ENCODE results near the gene MAPK6. TPM values are rescaled to one million over a fixed set of nuclear protein-coding genes. Genes with fewer than 3 reads are reported as not detected.

The MAPK6 gene
- total RNA-seq, 2 donors from 2014 or later, result 80.2 to 81.6 TPM

DNA sequence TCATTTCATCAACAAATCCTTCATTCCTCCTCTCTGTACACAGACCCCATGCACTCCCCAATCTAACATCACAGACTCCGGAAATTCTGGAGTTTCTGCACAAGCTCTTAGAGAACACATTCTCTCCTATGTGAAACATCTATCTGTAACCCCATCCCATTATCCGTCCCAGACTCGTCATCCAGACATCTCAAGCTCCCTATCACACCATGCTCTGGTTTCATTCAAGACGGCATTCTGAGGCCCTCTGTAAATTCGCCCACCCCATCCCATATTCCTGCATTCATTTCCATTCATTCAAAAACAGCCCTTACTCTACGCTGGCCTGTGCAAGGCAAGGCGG is 48.0 kb upstream of the MAPK6 start:
- peaks cover 8% of the 10 kb centered on the region for H3K9me3 Mint-ChIP-seq
- peaks cover under 1% of the 10 kb centered on the region for H3K36me3 ChIP-seq (ENCODE audit: control insufficient read depth, insufficient read depth, low read length)
- peak overlapping the region; percentile 98 for H3K27ac Mint-ChIP-seq
- peaks cover 2% of the 10 kb centered on the region for H3K4me1 ChIP-seq (ENCODE audit: control insufficient read depth, insufficient read depth, low read length)
- 0 to 1% methylated on average over 4 to 7 of the region's 7 CpGs for WGBS, 2 experiments (ENCODE audit: insufficient coverage in 1 of 2, insufficient read length in 1 of 2)
- peak overlapping the region; percentile 95 for H3K4me3 ChIP-seq (ENCODE audit: low read length)
- H3K4me3 Mint-ChIP-seq, result peak overlapping the region; percentile 97
- peaks cover 15% of the 10 kb centered on the region for H3K9me3 ChIP-seq (ENCODE audit: control insufficient read depth, low read length)
- no peaks in the 10 kb centered on the region for H3K27me3 Mint-ChIP-seq (ENCODE audit: insufficient read depth)
- no peaks in the 10 kb centered on the region for H3K27me3 ChIP-seq (ENCODE audit: control insufficient read depth, insufficient read depth, low read length, poor library complexity, severe bottlenecking)
- peak overlapping the region; percentile 62 for H3K9ac ChIP-seq (ENCODE audit: extremely low read depth, low read length, poor library complexity, severe bottlenecking)
- TF ChIP-seq, protein P1, sequence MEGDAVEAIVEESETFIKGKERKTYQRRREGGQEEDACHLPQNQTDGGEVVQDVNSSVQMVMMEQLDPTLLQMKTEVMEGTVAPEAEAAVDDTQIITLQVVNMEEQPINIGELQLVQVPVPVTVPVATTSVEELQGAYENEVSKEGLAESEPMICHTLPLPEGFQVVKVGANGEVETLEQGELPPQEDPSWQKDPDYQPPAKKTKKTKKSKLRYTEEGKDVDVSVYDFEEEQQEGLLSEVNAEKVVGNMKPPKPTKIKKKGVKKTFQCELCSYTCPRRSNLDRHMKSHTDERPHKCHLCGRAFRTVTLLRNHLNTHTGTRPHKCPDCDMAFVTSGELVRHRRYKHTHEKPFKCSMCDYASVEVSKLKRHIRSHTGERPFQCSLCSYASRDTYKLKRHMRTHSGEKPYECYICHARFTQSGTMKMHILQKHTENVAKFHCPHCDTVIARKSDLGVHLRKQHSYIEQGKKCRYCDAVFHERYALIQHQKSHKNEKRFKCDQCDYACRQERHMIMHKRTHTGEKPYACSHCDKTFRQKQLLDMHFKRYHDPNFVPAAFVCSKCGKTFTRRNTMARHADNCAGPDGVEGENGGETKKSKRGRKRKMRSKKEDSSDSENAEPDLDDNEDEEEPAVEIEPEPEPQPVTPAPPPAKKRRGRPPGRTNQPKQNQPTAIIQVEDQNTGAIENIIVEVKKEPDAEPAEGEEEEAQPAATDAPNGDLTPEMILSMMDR (conservative IDR thresholded peaks at IDR 0.05), result no peak
- peak overlapping the region; percentile 89 for H3K27ac ChIP-seq (ENCODE audit: low read depth, low read length)
- peaks cover 12% of the 10 kb centered on the region for H3K4me1 Mint-ChIP-seq
- DNase-seq, result no peak
- peaks cover 23% of the 10 kb centered on the region for H3K36me3 Mint-ChIP-seq (ENCODE audit: low read depth)

DNA sequence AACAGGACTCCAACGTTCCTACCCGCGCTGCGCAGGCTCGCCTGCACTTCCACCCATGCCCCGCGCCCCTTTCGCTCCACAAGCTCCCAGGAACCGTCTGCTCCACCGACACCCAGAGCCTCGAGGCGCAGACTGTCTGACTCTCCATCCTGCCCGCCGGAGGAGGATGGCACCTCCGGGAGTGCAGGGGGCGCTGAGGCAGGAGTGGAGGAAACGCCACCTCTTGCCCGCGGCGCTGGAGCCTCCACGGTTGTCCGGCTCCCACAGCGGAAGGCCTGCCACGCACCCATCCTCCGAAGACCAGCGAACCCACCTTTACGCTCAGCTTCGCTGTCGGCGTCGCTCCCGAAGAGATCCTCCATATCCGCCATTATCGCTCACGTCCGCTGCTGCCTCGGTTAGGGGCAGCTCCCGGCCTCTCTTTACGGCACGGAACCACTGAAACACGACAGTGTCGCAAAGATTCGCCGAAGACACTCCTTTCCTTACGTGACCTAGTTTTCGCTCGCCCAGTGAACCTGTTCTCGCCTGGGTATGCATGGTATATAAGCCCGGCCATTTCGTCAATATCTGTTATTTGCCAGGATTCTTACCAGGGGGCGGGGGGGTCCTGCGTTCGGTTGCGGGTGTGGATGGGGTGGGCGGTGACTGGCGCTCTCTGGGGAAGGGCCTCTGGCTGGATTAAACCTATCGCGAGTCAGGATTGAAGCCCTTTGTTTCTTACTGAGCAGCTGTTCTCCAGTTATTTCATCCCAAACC is 47.5 kb upstream of the MAPK6 start, which contains the start of gene LEO1:
LEO1 (minus strand) TSS at position 404 of the 759 bp plus-strand sequence; CDS start at position 371, 33 bp downstream.
- TF ChIP-seq, protein P1 (conservative IDR thresholded peaks at IDR 0.05), result peak; percentile 67
- Histone ChIP-seq H3K36me3 (ENCODE audit: control insufficient read depth, insufficient read depth, low read length) (no peaks in the 10 kb centered on the region), H3K9ac (ENCODE audit: extremely low read depth, low read length, poor library complexity, severe bottlenecking) (peak within 1 kb of the TSS; percentile 62), H3K9me3 (ENCODE audit: control insufficient read depth, low read length) (peaks cover 15% of the 10 kb centered on the region), H3K27ac (ENCODE audit: low read depth, low read length) (peak within 1 kb of the TSS; percentile 89), H3K27me3 (ENCODE audit: control insufficient read depth, insufficient read depth, low read length, poor library complexity, severe bottlenecking) (no peaks in the 10 kb centered on the region), H3K4me3 (ENCODE audit: low read length) (peak within 1 kb of the TSS; percentile 95), H3K4me1 (ENCODE audit: control insufficient read depth, insufficient read depth, low read length) (peaks cover 2% of the 10 kb centered on the region)
- no peaks in the 10 kb centered on the region for H3K27me3 Mint-ChIP-seq (ENCODE audit: insufficient read depth)
- peak within 1 kb of the TSS; percentile 98 for H3K27ac Mint-ChIP-seq
- H3K4me3 Mint-ChIP-seq, result peak within 1 kb of the TSS; percentile 97
- H3K4me1 Mint-ChIP-seq, result peaks cover 12% of the 10 kb centered on the region
- peaks cover 8% of the 10 kb centered on the region for H3K9me3 Mint-ChIP-seq
- DNase-seq, result peak; percentile 95
- H3K36me3 Mint-ChIP-seq (ENCODE audit: low read depth), result peaks cover 19% of the 10 kb centered on the region
- 0% methylated on average over 36 to 58 of the region's 58 CpGs for WGBS, 2 experiments (ENCODE audit: insufficient coverage in 1 of 2, insufficient read length in 1 of 2)

DNA sequence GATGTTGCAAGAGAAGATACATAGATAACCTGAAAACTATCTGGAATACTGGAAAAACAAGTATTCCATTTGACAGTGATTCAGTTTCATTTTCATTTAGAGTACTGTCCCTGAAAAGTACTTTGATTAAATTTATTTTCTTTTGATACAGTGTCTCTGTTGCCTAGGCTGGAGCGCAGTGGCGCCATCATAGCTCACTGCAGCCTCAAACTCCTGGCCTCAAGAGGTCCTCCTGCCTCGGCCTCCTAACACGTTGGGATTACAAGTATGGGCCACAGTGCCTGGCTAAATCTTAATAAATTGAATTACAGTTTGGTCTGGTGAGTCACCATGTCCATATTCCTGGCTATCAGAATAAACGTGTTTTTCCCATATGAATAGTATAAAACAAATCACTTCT is 45.8 kb upstream of the MAPK6 start:
- no peak overlapping the region for H3K27ac Mint-ChIP-seq
- no peaks in the 10 kb centered on the region for H3K9me3 Mint-ChIP-seq
- Histone ChIP-seq H3K4me1 (ENCODE audit: control insufficient read depth, insufficient read depth, low read length) (peaks cover 2% of the 10 kb centered on the region), H3K36me3 (ENCODE audit: control insufficient read depth, insufficient read depth, low read length) (no peaks in the 10 kb centered on the region), H3K9ac (ENCODE audit: extremely low read depth, low read length, poor library complexity, severe bottlenecking) (no peak overlapping the region), H3K27ac (ENCODE audit: low read depth, low read length) (no peak overlapping the region), H3K4me3 (ENCODE audit: low read length) (no peak overlapping the region), H3K27me3 (ENCODE audit: control insufficient read depth, insufficient read depth, low read length, poor library complexity, severe bottlenecking) (no peaks in the 10 kb centered on the region), H3K9me3 (ENCODE audit: control insufficient read depth, low read length) (peaks cover 6% of the 10 kb centered on the region)
- no peak for DNase-seq
- H3K4me1 Mint-ChIP-seq, result peaks cover 12% of the 10 kb centered on the region
- 77 to 79% methylated on average over 5 of the region's 5 CpGs for WGBS, 2 experiments (ENCODE audit: insufficient coverage in 1 of 2, insufficient read length in 1 of 2)
- TF ChIP-seq, protein P1 (conservative IDR thresholded peaks at IDR 0.05), result no peak
- H3K27me3 Mint-ChIP-seq (ENCODE audit: insufficient read depth), result no peaks in the 10 kb centered on the region
- peak overlapping the region; percentile 97 for H3K4me3 Mint-ChIP-seq
- H3K36me3 Mint-ChIP-seq (ENCODE audit: low read depth), result peaks cover 11% of the 10 kb centered on the region
